GM12874 (cell line): Measurements from ENCODE around the gene SYCP1.

Experiments
- CTCF ChIP-seq: IDR thresholded peaks from 2 replicates; pipeline ENCODE4 v1.5.1; 2011; ENCODE audit warnings: low read depth, mild to moderate bottlenecking, control low read depth, low read length, moderate library complexity; ENCODE audit not compliant: insufficient read depth

The SYCP1 gene

GRCh38 chr1:114979278-114979891, 124.7 kb downstream of the SYCP1 start:
- peak; percentile 40; the same call in 1 of the 2 replicates for TF ChIP-seq CTCF

- no peak for TF ChIP-seq CTCF
Observed at GRCh38 chr1:114982251-114982650, 127.6 kb downstream of the SYCP1 start.

GRCh38 chr1:114986286-114986685, 131.6 kb downstream of the SYCP1 start:
- no peak for TF ChIP-seq CTCF

GRCh38 chr1:114988095-114988494, 133.4 kb downstream of the SYCP1 start:
- no peak for TF ChIP-seq CTCF

GRCh38 chr1:114997510-114998289, 143.0 kb downstream of the SYCP1 start:
- no peak for TF ChIP-seq CTCF

GRCh38 chr1:115006191-115006590, 151.5 kb downstream of the SYCP1 start:
- no peak for TF ChIP-seq CTCF

- TF ChIP-seq CTCF: no peak
Observed at GRCh38 chr1:115012006-115012405, 157.3 kb downstream of the SYCP1 start.
